Lung (tissue), 13 donors: ENCODE measurements around the gene EEF2. TPM values are rescaled to one million over a fixed set of nuclear protein-coding genes. Genes with fewer than 3 reads are reported as not detected.

Experiments used
- ATAC-seq: fragments of 200-7000 bp; cut with Tn5 transposase; one replicate; pipeline ENCODE4 v1.9.1; 2020; ENCODE audit warnings: moderate number of reproducible peaks; ENCODE audit not compliant: insufficient read depth, low FRiP score
- DNase-seq, 3 donors: peaks; one replicate each; pipeline ENCODE4 v3.0.0-alpha.2; 2013 to 2017
- H3K27ac ChIP-seq, 2 donors: one replicate each; pipeline ENCODE4 v1.5.1; 2013; ENCODE audit warnings: mild to moderate bottlenecking in 2 of 2, moderate library complexity in 2 of 2, control low read depth in 1 of 2, inconsistent platforms in 1 of 2, low read depth in 1 of 2, low read length in 1 of 2
- H3K27me3 ChIP-seq, 3 donors: one replicate each; pipeline ENCODE4 v1.5.1; 2013; ENCODE audit warnings: low read length in 2 of 3; ENCODE audit not compliant: control insufficient read depth in 3 of 3, insufficient read depth in 3 of 3
- H3K36me3 ChIP-seq, 4 donors: one replicate each; pipeline ENCODE4 v1.5.1; 2013; ENCODE audit warnings: low read length in 4 of 4, mild to moderate bottlenecking in 1 of 4, moderate library complexity in 1 of 4; ENCODE audit not compliant: control insufficient read depth in 4 of 4, insufficient read depth in 4 of 4
- H3K4me1 ChIP-seq, 5 donors: one replicate each; pipeline ENCODE4 v1.5.1; 2013; ENCODE audit warnings: low read length in 5 of 5, mild to moderate bottlenecking in 2 of 5, moderate library complexity in 1 of 5; ENCODE audit not compliant: control insufficient read depth in 5 of 5, insufficient read depth in 5 of 5
- H3K4me3 ChIP-seq: one replicate; pipeline ENCODE4 v1.5.1; 2013; ENCODE audit warnings: mild to moderate bottlenecking, control low read depth, moderate library complexity
- H3K9ac ChIP-seq, 2 donors: one replicate each; pipeline ENCODE4 v1.5.1; 2013; ENCODE audit warnings: low read length in 2 of 2, control low read depth in 1 of 2; ENCODE audit not compliant: insufficient read depth in 1 of 2
- H3K9me3 ChIP-seq, 4 donors: one replicate each; pipeline ENCODE4 v1.5.1; 2013; ENCODE audit warnings: low read length in 3 of 4, mild to moderate bottlenecking in 1 of 4, moderate library complexity in 1 of 4; ENCODE audit not compliant: control insufficient read depth in 4 of 4, insufficient read depth in 3 of 4
- WGBS, 2 donors: extraction: QIAGEN DNeasy Blood & Tissue Kit; methylation state at CpG; one replicate each; pipeline ENCODE4 v1.1.7; 2013; 5-methylcytosine and 5-hydroxymethylcytosine counted together
- polyA plus RNA-seq, 2 donors: library from polyadenylated mRNA; stranded (reverse); fragments of 200-250 nt; gene quantifications; one replicate each; pipeline ENCODE4 v1.2.1, GENCODE V29; 2013
- small RNA-seq: library from RNA; depleted of rRNA; stranded (forward); fragments of <200 nt; gene quantifications from one replicate; pipeline ENCODE3, GENCODE V24; 2014; ENCODE audit warnings: low replicate concordance
- total RNA-seq, 2 donors: library from RNA; depleted of rRNA in 1 of 2; stranded (reverse); fragments of >200 nt in 1 of 2; gene quantifications; one replicate each; pipeline ENCODE4 v1.2.1, GENCODE V29; 2014 to 2021
- TF ChIP-seq, protein P1 (sequence below): IDR thresholded peaks from 2 replicates; pipeline ENCODE4 v1.5.1; 2012; ENCODE audit warnings: mild to moderate bottlenecking; ENCODE audit errors: control extremely low read depth, extremely low read depth
- donor health status: control.
- donor health status: control.
- donor health status: Bipolar disorder and iron deficiency.
- donor health status: healthy.
- donor health status: DM: yes; HTN: yes; CAD: no.

EEF2 gene
- total and polyA plus RNA-seq, 4 donors, result 994 to 1,934 (median 1,345) TPM

DNA sequence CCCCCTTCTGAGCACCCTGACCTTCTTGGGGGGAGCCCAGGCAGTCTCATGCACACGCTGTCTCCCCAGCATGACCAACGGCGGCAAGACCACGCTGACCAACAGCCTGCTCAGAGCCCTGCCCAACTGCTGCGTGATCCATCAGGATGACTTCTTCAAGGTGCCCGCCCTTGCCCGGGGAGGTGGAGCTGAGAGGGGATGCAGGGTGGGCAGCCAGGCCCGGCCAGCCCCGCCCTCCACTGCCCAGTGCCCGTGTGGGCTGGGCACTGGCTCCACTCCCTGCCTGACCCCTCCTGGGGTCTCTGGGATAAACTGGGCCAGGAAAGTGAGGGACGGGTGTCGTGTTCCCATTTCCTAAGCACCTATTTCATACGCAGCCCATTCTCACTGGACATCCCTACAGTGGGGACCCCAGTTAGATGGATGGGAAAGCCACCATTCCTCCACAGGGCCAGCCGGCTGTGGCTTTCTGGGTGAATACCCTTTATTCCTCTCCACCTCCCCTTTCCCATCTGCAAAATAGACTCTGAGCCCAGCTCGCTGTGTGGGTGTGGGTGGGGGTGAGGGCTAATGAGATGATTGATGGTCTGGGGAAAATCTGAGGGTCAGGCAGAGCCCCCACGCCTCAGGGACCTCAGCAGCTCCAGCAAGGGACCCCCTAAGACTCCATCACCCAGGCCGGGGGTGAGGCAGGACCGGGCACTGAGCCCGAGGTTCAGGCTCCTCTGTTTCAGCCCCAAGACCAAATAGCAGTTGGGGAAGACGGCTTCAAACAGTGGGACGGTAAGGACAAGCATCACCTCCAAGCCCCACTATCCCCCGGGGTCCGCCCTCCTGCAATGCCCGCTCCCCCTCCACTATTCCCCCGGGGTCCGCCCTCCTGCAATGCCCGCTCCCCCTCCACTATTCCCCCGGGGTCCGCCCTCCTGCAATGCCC lies 48.5 kb downstream of the EEF2 start:
- H3K4me1 ChIP-seq, result no peaks in the 10 kb centered on the region
- DNase-seq, result no peak
- peaks cover 0 to 3% (median 0%) of the 10 kb centered on the region in 4 donors for H3K9me3 ChIP-seq
- TF ChIP-seq, protein P1, sequence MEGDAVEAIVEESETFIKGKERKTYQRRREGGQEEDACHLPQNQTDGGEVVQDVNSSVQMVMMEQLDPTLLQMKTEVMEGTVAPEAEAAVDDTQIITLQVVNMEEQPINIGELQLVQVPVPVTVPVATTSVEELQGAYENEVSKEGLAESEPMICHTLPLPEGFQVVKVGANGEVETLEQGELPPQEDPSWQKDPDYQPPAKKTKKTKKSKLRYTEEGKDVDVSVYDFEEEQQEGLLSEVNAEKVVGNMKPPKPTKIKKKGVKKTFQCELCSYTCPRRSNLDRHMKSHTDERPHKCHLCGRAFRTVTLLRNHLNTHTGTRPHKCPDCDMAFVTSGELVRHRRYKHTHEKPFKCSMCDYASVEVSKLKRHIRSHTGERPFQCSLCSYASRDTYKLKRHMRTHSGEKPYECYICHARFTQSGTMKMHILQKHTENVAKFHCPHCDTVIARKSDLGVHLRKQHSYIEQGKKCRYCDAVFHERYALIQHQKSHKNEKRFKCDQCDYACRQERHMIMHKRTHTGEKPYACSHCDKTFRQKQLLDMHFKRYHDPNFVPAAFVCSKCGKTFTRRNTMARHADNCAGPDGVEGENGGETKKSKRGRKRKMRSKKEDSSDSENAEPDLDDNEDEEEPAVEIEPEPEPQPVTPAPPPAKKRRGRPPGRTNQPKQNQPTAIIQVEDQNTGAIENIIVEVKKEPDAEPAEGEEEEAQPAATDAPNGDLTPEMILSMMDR, result no peak
- no peaks in the 10 kb centered on the region for H3K36me3 ChIP-seq
- WGBS, 2 donors, result 84 to 86% methylated on average over 24 to 27 of the region's 29 CpGs
- no peak overlapping the region for H3K9ac ChIP-seq
- no peak for ATAC-seq
- H3K27me3 ChIP-seq, result peaks cover 0 to 28% (median 5%) of the 10 kb centered on the region in 3 donors
- peak overlapping the region in 1 of 2 donors; percentile 24 for H3K27ac ChIP-seq
- no peak overlapping the region for H3K4me3 ChIP-seq

DNA sequence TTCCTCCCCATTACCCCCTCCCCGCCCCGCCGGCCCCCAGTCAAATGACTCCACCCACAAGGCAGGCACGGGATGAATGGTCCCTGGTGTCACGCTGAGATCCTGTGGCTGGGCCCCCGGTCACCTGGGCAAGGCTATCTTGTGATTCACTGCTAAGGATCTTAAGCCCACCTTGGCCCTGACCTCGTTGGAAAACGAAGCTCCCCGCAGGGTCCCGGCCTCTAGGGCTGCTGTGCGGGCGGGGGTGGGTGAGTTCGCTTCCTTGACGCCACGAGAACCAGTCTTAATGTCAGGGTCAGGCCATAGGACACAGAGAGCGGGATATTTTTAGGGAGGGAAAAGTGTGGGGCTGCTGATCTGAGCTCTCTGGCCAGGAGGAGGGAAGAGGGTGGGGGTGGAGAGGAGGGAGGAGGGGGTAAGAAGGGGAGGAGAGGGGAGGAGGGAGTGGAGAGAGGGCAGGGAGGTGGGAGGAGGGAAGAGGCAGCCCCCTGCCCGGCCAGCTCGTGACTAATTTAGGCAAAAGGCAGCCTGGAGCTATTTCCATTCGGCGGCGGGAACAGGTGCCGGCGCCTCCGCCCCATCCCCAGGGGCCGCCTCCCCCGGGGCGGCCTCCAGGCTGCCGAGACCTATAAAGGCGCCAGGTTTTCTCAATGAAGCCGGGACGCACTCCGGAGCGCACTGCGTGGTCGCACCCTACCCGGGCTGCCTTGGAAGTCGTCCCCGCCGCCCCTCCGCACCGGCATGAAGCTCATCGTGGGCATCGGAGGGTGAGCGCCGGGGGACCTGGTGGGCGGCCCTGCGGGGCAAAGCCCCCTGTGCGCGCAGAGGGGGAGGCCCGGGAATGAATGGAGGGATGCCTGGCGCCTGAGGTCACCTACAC lies 52.1 kb downstream of the EEF2 start, which contains the start of gene NMRK2:
Gene NMRK2 (plus strand): TSS at position 139 of the 880 bp plus-strand sequence. CDS start 603 bp downstream, at position 742.
- H3K4me3 ChIP-seq, result no peak within 1 kb of the TSS
- H3K9ac ChIP-seq, result no peak within 1 kb of the TSS
- peak within 1 kb of the TSS in 1 of 2 donors; percentile 84 for H3K27ac ChIP-seq
- ATAC-seq (no peak), DNase-seq (no peak)
- H3K27me3 ChIP-seq, result peaks cover 0 to 33% (median 5%) of the 10 kb centered on the region in 3 donors
- H3K9me3 ChIP-seq, result peaks cover 0 to 3% (median 0%) of the 10 kb centered on the region in 4 donors
- TF ChIP-seq, protein P1, result no peak
- H3K36me3 ChIP-seq, result no peaks in the 10 kb centered on the region
- H3K4me1 ChIP-seq, result no peaks in the 10 kb centered on the region
- 2 to 3% methylated on average over 50 to 51 of the region's 51 CpGs for WGBS, 2 donors

DNA sequence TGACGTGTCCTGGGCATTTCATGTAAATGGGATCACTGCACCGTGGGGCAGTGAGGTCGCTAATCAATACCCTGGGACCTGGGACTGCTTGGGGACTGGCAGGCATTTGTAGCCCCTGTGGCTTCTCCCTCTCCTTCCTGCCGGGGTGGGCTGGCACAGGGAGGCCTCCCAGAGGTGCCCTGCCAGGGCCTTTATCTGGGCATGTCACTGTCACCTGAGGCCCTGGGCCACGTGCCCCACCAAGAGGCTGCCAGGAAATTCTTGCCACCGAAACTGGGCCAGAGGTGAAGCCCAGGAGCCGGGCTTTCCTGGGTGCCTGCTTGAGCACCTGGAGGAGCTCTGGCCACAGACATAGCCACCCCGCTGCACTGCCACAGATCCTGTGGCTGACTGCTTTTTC lies 54.2 kb downstream of the EEF2 start:
- ATAC-seq (no peak), DNase-seq (no peak)

More for the DNA sequence above, 54.2 kb downstream of the EEF2 start:
- peak overlapping the region in 1 of 2 donors; percentile 56 for H3K27ac ChIP-seq
- H3K4me3 ChIP-seq, result no peak overlapping the region
- H3K36me3 ChIP-seq, result no peaks in the 10 kb centered on the region
- H3K4me1 ChIP-seq, result no peaks in the 10 kb centered on the region
- H3K9ac ChIP-seq, result no peak overlapping the region
- H3K27me3 ChIP-seq, result peaks cover 0 to 33% (median 5%) of the 10 kb centered on the region in 3 donors
- TF ChIP-seq, protein P1, result no peak
- 62 to 71% methylated on average over 8 of the region's 8 CpGs for WGBS, 2 donors
- H3K9me3 ChIP-seq, result peaks cover 0 to 3% (median 0%) of the 10 kb centered on the region in 4 donors

Small RNA genes within 50 kb of the gene (small RNA-seq; reads per million reads assigned to genes)
- 2.7 reads per million, percentile 92 among the genes with 10 or more reads in this experiment for gene SNORD37

Other genes with a start within 250 kb of the EEF2 start
- gene APBA3, start 223.8 kb downstream of the EEF2 start, total RNA-seq, result 10 to 100 TPM; 18.4 to 38.0 TPM
- 10 to 100 TPM; 16.5 to 26.8 TPM for gene APBA3, start 223.8 kb downstream of the EEF2 start, polyA plus RNA-seq
- 10 to 100 TPM; 28.9 to 64.1 TPM for gene MRPL54, start 222.8 kb downstream of the EEF2 start, total RNA-seq
- gene MRPL54, start 222.8 kb downstream of the EEF2 start, polyA plus RNA-seq, result 100 to 1,000 TPM in 1 of 2 donors, 10 to 100 TPM in 1; 63.5 to 137 TPM
- not detected for gene RAX2, start 213.2 kb downstream of the EEF2 start, total RNA-seq
- under 1 TPM in 1 of 2 donors, not detected in 1; 0.01 TPM for gene RAX2, start 213.2 kb downstream of the EEF2 start, polyA plus RNA-seq
- 1 to 10 TPM; 3.8 to 6.0 TPM for gene MATK, start 199.1 kb downstream of the EEF2 start, total RNA-seq
- 10 to 100 TPM in 1 of 2 donors, 1 to 10 TPM in 1; 6.7 to 20.0 TPM for gene MATK, start 199.1 kb downstream of the EEF2 start, polyA plus RNA-seq
- under 1 TPM; 0.21 to 0.34 TPM for gene ZFR2, start 116.4 kb downstream of the EEF2 start, total RNA-seq
- gene ZFR2, start 116.4 kb downstream of the EEF2 start, polyA plus RNA-seq, result under 1 TPM; 0.05 to 0.16 TPM
- under 1 TPM in 1 of 2 donors, not detected in 1; 0.09 TPM for gene ATCAY, start 104.8 kb downstream of the EEF2 start, total RNA-seq
- gene ATCAY, start 104.8 kb downstream of the EEF2 start, polyA plus RNA-seq, result under 1 TPM in 1 of 2 donors, not detected in 1; under 0.01 TPM
- gene NMRK2, start 52.4 kb downstream of the EEF2 start, total RNA-seq, result 1 to 10 TPM in 1 of 2 donors, not detected in 1; 1.0 TPM
- gene NMRK2, start 52.4 kb downstream of the EEF2 start, polyA plus RNA-seq, result under 1 TPM; 0.13 to 0.26 TPM
- gene DAPK3, start 14.4 kb downstream of the EEF2 start, total RNA-seq, result 10 to 100 TPM; 61.9 to 93.9 TPM
- gene DAPK3, start 14.4 kb downstream of the EEF2 start, polyA plus RNA-seq, result 10 to 100 TPM; 78.4 to 80.4 TPM
- 10 to 100 TPM; 26.7 to 46.2 TPM for gene PIAS4, start 22.3 kb upstream of the EEF2 start, total RNA-seq
- 10 to 100 TPM in 1 of 2 donors, 1 to 10 TPM in 1; 9.9 to 16.5 TPM for gene PIAS4, start 22.3 kb upstream of the EEF2 start, polyA plus RNA-seq
- gene ZBTB7A, start 81.4 kb upstream of the EEF2 start, total RNA-seq, result 10 to 100 TPM; 19.0 to 68.0 TPM
- 10 to 100 TPM; 13.4 to 20.1 TPM for gene ZBTB7A, start 81.4 kb upstream of the EEF2 start, polyA plus RNA-seq
- gene MAP2K2, start 138.7 kb upstream of the EEF2 start, total RNA-seq, result 100 to 1,000 TPM in 1 of 2 donors, 10 to 100 TPM in 1; 63.6 to 146 TPM
- gene MAP2K2, start 138.7 kb upstream of the EEF2 start, polyA plus RNA-seq, result 100 to 1,000 TPM; 120 to 181 TPM
- gene CREB3L3, start 168.2 kb upstream of the EEF2 start, total RNA-seq, result not detected
- gene CREB3L3, start 168.2 kb upstream of the EEF2 start, polyA plus RNA-seq, result under 1 TPM in 1 of 2 donors, not detected in 1; 0.03 TPM
- 10 to 100 TPM; 10.2 to 29.3 TPM for gene SIRT6, start 197.1 kb upstream of the EEF2 start, total RNA-seq
- 10 to 100 TPM; 29.1 to 36.5 TPM for gene SIRT6, start 197.1 kb upstream of the EEF2 start, polyA plus RNA-seq
- 1 to 10 TPM; 1.1 to 1.5 TPM for gene ANKRD24, start 197.2 kb upstream of the EEF2 start, total RNA-seq
- 1 to 10 TPM in 1 of 2 donors, under 1 TPM in 1; 0.68 to 2.4 TPM for gene ANKRD24, start 197.2 kb upstream of the EEF2 start, polyA plus RNA-seq
- 1 to 10 TPM; 4.1 to 5.9 TPM for gene EBI3, start 244.1 kb upstream of the EEF2 start, total RNA-seq
- gene EBI3, start 244.1 kb upstream of the EEF2 start, polyA plus RNA-seq, result 10 to 100 TPM in 1 of 2 donors, 1 to 10 TPM in 1; 6.9 to 92.7 TPM